Spinal cord (tissue), 10 donors: Measurements from ENCODE around the gene ITGA5. TPM values are rescaled to one million over a fixed set of nuclear protein-coding genes. Genes with fewer than 3 reads are reported as not detected.

Experiments used
- DNase-seq, 6 donors: peaks; one replicate each; pipeline versions ENCODE4 v3.0.0 to v3.0.0-alpha.2; 2013 to 2015; ENCODE audit warnings: low spot score in 6 of 6, low read depth in 4 of 6
- H3K27ac ChIP-seq: one replicate; pipeline ENCODE4 v1.5.1; 2013; ENCODE audit warnings: low read depth, low read length, control low read depth
- H3K27me3 ChIP-seq: one replicate; pipeline ENCODE4 v1.6.1; 2013; ENCODE audit warnings: low read length; ENCODE audit not compliant: control insufficient read depth, insufficient read depth
- H3K36me3 ChIP-seq: one replicate; pipeline ENCODE4 v1.6.1; 2013; ENCODE audit warnings: low read length; ENCODE audit not compliant: control insufficient read depth, insufficient read depth
- H3K4me1 ChIP-seq: one replicate; pipeline ENCODE4 v1.6.1; 2013; ENCODE audit warnings: low read length; ENCODE audit not compliant: control insufficient read depth, insufficient read depth
- H3K4me3 ChIP-seq: one replicate; pipeline ENCODE4 v1.5.1; 2013; ENCODE audit warnings: low read depth, low read length, control low read depth
- H3K9me3 ChIP-seq: one replicate; pipeline ENCODE4 v1.6.1; 2013; ENCODE audit warnings: low read length; ENCODE audit not compliant: control insufficient read depth, insufficient read depth
- WGBS: methylation state at CpG from one replicate; pipeline ENCODE4 v1.1.5; 2013; ENCODE audit warnings: missing lambda C conversion rate; ENCODE audit not compliant: insufficient coverage; 5-methylcytosine and 5-hydroxymethylcytosine counted together
- polyA plus RNA-seq, 2 donors: library from polyadenylated mRNA; unstranded; fragments of 120-200 nt; gene quantifications; one replicate each; pipeline ENCODE4 v1.2.1, GENCODE V29; 2013; ENCODE audit not compliant: insufficient read length in 2 of 2
- total RNA-seq, 2 donors: library from RNA; depleted of rRNA in 1 of 2; stranded (reverse); fragments of 120-200 nt in 1 of 2; fragments of >200 nt in 1 of 2; gene quantifications; one replicate each; pipeline versions ENCODE4 v1.2.3 to v1.2.4, GENCODE V29; 2013 to 2014
- donor health status: healthy.

Gene ITGA5
- total and polyA plus RNA-seq, 4 donors: 12.3 to 43.0 (median 20.0) TPM

- peaks cover 39% of the 10 kb centered on the region for H3K4me1 ChIP-seq
- no peaks in the 10 kb centered on the region for H3K36me3 ChIP-seq
- no peak overlapping the region for H3K27ac ChIP-seq
- WGBS: 61% methylated on average over 5 of the region's 6 CpGs
- no peak for DNase-seq
- no peaks in the 10 kb centered on the region for H3K27me3 ChIP-seq
- H3K4me3 ChIP-seq: no peak overlapping the region
- H3K9me3 ChIP-seq: no peaks in the 10 kb centered on the region
Measured at GRCh38 chr12:54393207-54393609, 25.9 kb downstream of the ITGA5 start.

GRCh38 chr12:54392485-54393206 lies 26.4 kb downstream of the ITGA5 start:
- H3K27ac ChIP-seq: no peak overlapping the region

DNA sequence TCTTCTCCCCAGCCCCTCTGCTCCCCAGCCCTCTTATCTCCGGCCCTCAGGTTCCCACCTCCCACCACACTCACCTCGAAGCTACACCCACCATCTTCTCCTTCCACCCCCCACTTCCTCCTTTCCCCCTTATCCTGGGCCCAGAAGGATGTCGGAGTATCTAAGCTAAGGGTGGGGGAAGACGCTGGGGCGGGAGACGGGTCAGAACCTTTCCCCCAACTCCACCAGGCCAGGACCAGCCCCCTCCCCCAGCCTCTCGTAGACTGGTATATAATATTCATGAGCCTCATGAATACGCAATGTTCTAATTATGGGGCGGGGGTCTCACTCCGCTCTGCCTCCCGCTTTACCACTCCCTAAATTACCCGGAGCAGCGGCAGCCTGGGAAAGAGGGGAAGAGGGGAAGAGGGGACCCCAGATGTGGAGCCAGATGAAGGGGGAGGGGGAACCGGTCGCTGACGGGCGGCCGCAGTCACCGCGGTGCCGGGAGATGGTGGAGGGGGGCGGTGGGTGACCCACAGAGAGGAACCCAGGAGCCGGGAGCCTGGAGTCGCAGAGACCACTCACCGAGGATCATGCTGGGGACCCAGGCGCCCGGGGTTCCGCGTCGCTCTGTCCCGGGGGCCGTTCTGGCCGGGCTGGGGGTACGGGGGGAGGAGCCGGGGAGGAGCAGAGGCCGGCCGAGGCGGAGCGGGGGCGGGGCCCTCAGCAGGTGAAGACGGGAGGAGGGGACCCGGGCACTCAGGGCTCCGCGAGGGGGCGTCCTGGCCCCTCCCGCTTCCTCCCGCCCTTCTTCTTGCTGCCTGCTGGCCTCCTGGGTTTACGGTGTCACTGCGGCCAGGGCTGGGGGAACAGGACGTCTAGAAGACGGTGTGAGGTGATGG lies 28.2 kb downstream of the ITGA5 start:
- 0% methylated on average over 36 of the region's 51 CpGs for WGBS

More at GRCh38 chr12:54392485-54393206, 26.4 kb downstream of the ITGA5 start:
- H3K36me3 ChIP-seq: no peaks in the 10 kb centered on the region
- 90% methylated on average over 8 of the region's 8 CpGs for WGBS
- peaks cover 39% of the 10 kb centered on the region for H3K4me1 ChIP-seq
- H3K4me3 ChIP-seq: no peak overlapping the region
- no peaks in the 10 kb centered on the region for H3K9me3 ChIP-seq
- H3K27me3 ChIP-seq: no peaks in the 10 kb centered on the region
- no peak for DNase-seq

GRCh38 chr12:54390176-54390667 lies 28.8 kb downstream of the ITGA5 start:
- DNase-seq: no peak
- Histone ChIP-seq H3K36me3 (no peaks in the 10 kb centered on the region), H3K4me1 (peaks cover 47% of the 10 kb centered on the region), H3K27me3 (no peaks in the 10 kb centered on the region), H3K27ac (no peak overlapping the region), H3K4me3 (no peak overlapping the region), H3K9me3 (no peaks in the 10 kb centered on the region)
- WGBS: no CpG with 5 or more reads among the region's 7 CpGs

More for the DNA sequence above, 28.2 kb downstream of the ITGA5 start:
- H3K36me3 ChIP-seq: no peaks in the 10 kb centered on the region
- no peaks in the 10 kb centered on the region for H3K27me3 ChIP-seq
- DNase-seq: peak in 3 of 6 donors; percentile 32 to 91 (median 74)
- H3K4me1 ChIP-seq: peaks cover 43% of the 10 kb centered on the region
- H3K9me3 ChIP-seq: no peaks in the 10 kb centered on the region
- H3K27ac ChIP-seq: no peak overlapping the region
- H3K4me3 ChIP-seq: peak overlapping the region; percentile 46

- WGBS: 75% methylated on average over 5 of the region's 5 CpGs
- Histone ChIP-seq H3K27me3 (no peaks in the 10 kb centered on the region), H3K36me3 (no peaks in the 10 kb centered on the region), H3K4me1 (peaks cover 52% of the 10 kb centered on the region), H3K4me3 (no peak overlapping the region), H3K9me3 (no peaks in the 10 kb centered on the region), H3K27ac (no peak overlapping the region)
- no peak for DNase-seq
Measured at GRCh38 chr12:54389607-54390175, 29.4 kb downstream of the ITGA5 start.

DNA sequence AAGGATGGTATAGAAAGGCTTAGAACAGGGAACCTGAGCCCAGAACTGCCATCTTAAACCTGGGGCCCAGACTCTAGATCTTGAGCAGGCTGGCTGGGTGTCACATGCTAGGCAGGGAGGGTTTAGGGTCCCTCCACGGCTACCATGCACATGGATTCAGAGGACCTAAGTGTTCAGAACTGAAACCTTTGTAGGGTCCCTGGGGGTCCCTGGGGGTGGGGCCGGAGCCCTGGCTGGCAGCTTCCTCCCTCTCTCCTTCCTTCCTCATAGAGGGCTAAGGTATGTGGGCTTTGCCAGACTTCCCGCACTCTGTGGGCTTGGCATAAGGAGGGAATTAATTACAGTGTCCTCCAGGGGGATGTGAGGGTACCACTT lies 29.9 kb downstream of the ITGA5 start:
- Histone ChIP-seq H3K4me3 (no peak overlapping the region), H3K27me3 (no peaks in the 10 kb centered on the region), H3K36me3 (no peaks in the 10 kb centered on the region), H3K9me3 (no peaks in the 10 kb centered on the region), H3K27ac (no peak overlapping the region), H3K4me1 (peaks cover 57% of the 10 kb centered on the region)
- DNase-seq: no peak
- WGBS: 67% methylated on average over 1 of the region's 3 CpGs

- no peak overlapping the region for H3K27ac ChIP-seq
- no peaks in the 10 kb centered on the region for H3K9me3 ChIP-seq
- H3K4me3 ChIP-seq: no peak overlapping the region
- no peak for DNase-seq
- WGBS: no CpG with 5 or more reads among the region's 4 CpGs
- no peaks in the 10 kb centered on the region for H3K27me3 ChIP-seq
- H3K36me3 ChIP-seq: no peaks in the 10 kb centered on the region
- H3K4me1 ChIP-seq: peaks cover 60% of the 10 kb centered on the region
Measured at GRCh38 chr12:54388237-54389133, 30.6 kb downstream of the ITGA5 start.

- H3K4me3 ChIP-seq: no peak overlapping the region
- WGBS: 63% methylated on average over 2 of the region's 3 CpGs
- peaks cover 52% of the 10 kb centered on the region for H3K4me1 ChIP-seq
- no peak overlapping the region for H3K27ac ChIP-seq
- no peaks in the 10 kb centered on the region for H3K9me3 ChIP-seq
- peaks cover 4% of the 10 kb centered on the region for H3K36me3 ChIP-seq
- no peaks in the 10 kb centered on the region for H3K27me3 ChIP-seq
- no peak for DNase-seq
Measured at GRCh38 chr12:54387114-54387467, 32.0 kb downstream of the ITGA5 start.
